HepG2 (cell line): ENCODE results near the gene GAL3ST2. TPM values are rescaled to one million over a fixed set of nuclear protein-coding genes. Genes with fewer than 3 reads are reported as not detected.
A peak's percentile ranks its signal among the peaks of the same experiment; 100 is the strongest.

Source experiments
- ASH2L ChIP-seq: fragments of 300-600, 200-600 bp; sonication (generic); IDR thresholded peaks from 2 replicates; pipeline ENCODE4 v1.7.0; 2017; ENCODE audit warnings: low read depth, mild to moderate bottlenecking, moderate library complexity, mixed read lengths, low read length; ENCODE audit not compliant: insufficient read length
- HMGA1 ChIP-seq: sonication (generic); formaldehyde crosslinking; conservative IDR thresholded peaks from 2 replicates; pipeline ENCODE4 v1.4.0; 2020; ENCODE audit warnings: missing genetic modification reagents
- HNRNPL ChIP-seq: fragments of 200-400 bp; formaldehyde crosslinking; IDR thresholded peaks from 2 replicates; pipeline ENCODE4 v1.6.1; 2017; ENCODE audit warnings: mild to moderate bottlenecking, low read depth, low read length
- JDP2 ChIP-seq: sonication (generic); formaldehyde crosslinking; IDR thresholded peaks from 2 replicates; pipeline ENCODE4 v1.8.1; 2022; ENCODE audit warnings: missing genetic modification reagents, borderline replicate concordance
- MTA3 ChIP-seq: sonication (generic); formaldehyde crosslinking; IDR thresholded peaks from 2 replicates; pipeline ENCODE4 v1.4.0; 2020; ENCODE audit warnings: missing genetic modification reagents
- NFIC ChIP-seq: IDR thresholded peaks from 2 replicates; pipeline ENCODE4 v1.6.1; 2012; ENCODE audit warnings: mild to moderate bottlenecking, low read length, inconsistent platforms
- RBM22 ChIP-seq: fragments of 200-400 bp; formaldehyde crosslinking; optimal IDR thresholded peaks from 2 replicates; pipeline ENCODE3; 2017; ENCODE audit warnings: mild to moderate bottlenecking, low read length, moderate library complexity
- TCF12 ChIP-seq, 2 experiments: fragments of 450-650 bp in 1 of 2; sonication (generic) in 1 of 2; formaldehyde crosslinking in 1 of 2; IDR thresholded peaks; 2 replicates each; pipeline versions ENCODE4 v1.6.1 to v1.8.0; 2017 to 2022; ENCODE audit warnings: antibody characterized with exemption in 1 of 2, mild to moderate bottlenecking in 1 of 2, missing genetic modification reagents in 1 of 2, moderate library complexity in 1 of 2
- TCF7L2 ChIP-seq: IDR thresholded peaks from 2 replicates; pipeline ENCODE4 v1.6.1; 2011; ENCODE audit warnings: mild to moderate bottlenecking, low read depth, low read length, moderate library complexity
- TMF1 ChIP-seq: sonication (generic); formaldehyde crosslinking; IDR thresholded peaks from 2 replicates; pipeline ENCODE4 v1.8.1; 2022; ENCODE audit warnings: low read depth, missing genetic modification reagents
- TRAFD1 ChIP-seq: sonication (generic); formaldehyde crosslinking; IDR thresholded peaks from 2 replicates; pipeline ENCODE4 v1.5.1; 2020; ENCODE audit warnings: missing genetic modification reagents, mild to moderate bottlenecking, borderline replicate concordance
- ZBTB38 ChIP-seq: sonication (generic); formaldehyde crosslinking; IDR thresholded peaks from 2 replicates; pipeline ENCODE4 v1.5.1; 2020; ENCODE audit warnings: mild to moderate bottlenecking, missing genetic modification reagents
- ZC3H13 ChIP-seq: sonication (generic); formaldehyde crosslinking; IDR thresholded peaks from 2 replicates; pipeline ENCODE4 v1.8.1; 2023; ENCODE audit warnings: mild to moderate bottlenecking, missing genetic modification reagents, moderate library complexity
- ZFX ChIP-seq: sonication (generic); formaldehyde crosslinking; IDR thresholded peaks from 2 replicates; pipeline ENCODE4 v1.4.0; 2020; ENCODE audit warnings: mild to moderate bottlenecking, low read depth, missing genetic modification reagents, moderate library complexity
- ZKSCAN5 ChIP-seq: sonication (generic); formaldehyde crosslinking; IDR thresholded peaks from 2 replicates; pipeline ENCODE4 v1.5.1; 2020; ENCODE audit warnings: mild to moderate bottlenecking, missing genetic modification reagents
- ZNF331 ChIP-seq: sonication (generic); formaldehyde crosslinking; IDR thresholded peaks from 2 replicates; pipeline ENCODE4 v1.4.0; 2020; ENCODE audit warnings: missing genetic modification reagents
- ZNF484 ChIP-seq: sonication (generic); formaldehyde crosslinking; IDR thresholded peaks from 2 replicates; pipeline ENCODE4 v1.5.1; 2020; ENCODE audit warnings: mild to moderate bottlenecking, low read depth, missing genetic modification reagents, borderline replicate concordance
- ZNF513 ChIP-seq: sonication (generic); formaldehyde crosslinking; conservative IDR thresholded peaks from 2 replicates; pipeline ENCODE4 v1.5.0; 2020; ENCODE audit warnings: missing genetic modification reagents
- ZNF564 ChIP-seq: sonication (generic); formaldehyde crosslinking; IDR thresholded peaks from 2 replicates; pipeline ENCODE4 v1.8.1; 2023; ENCODE audit warnings: mild to moderate bottlenecking, missing genetic modification reagents
- ZNF569 ChIP-seq: sonication (generic); formaldehyde crosslinking; IDR thresholded peaks from 2 replicates; pipeline ENCODE4 v1.5.0; 2020; ENCODE audit warnings: mild to moderate bottlenecking, missing genetic modification reagents, moderate library complexity, borderline replicate concordance
- ZNF605 ChIP-seq: sonication (generic); formaldehyde crosslinking; IDR thresholded peaks from 2 replicates; pipeline ENCODE4 v1.8.0; 2022; ENCODE audit warnings: mild to moderate bottlenecking, missing genetic modification reagents
- ZNF772 ChIP-seq: sonication (generic); formaldehyde crosslinking; IDR thresholded peaks from 2 replicates; pipeline ENCODE4 v1.5.0; 2020; ENCODE audit warnings: mild to moderate bottlenecking, missing genetic modification reagents
- polyA plus RNA-seq, 8 experiments: library from polyadenylated mRNA; depleted of rRNA in 3 of 8; stranded (reverse) in 7 of 8; unstranded in 1 of 8; fragments of >200 nt; fragmentation: Illumina TruSeq in 4 of 8; extraction: Trizol in 4 of 8; gene quantifications; 2 replicates each; pipeline versions ENCODE4 v1.2.1 to v1.2.3, GENCODE V29; 2011 to 2016; ENCODE audit warnings: low read depth in 4 of 8, missing spikeins in 1 of 8, mixed read lengths in 1 of 8; ENCODE audit not compliant: insufficient read depth in 1 of 8
- total RNA-seq, 5 experiments: library from RNA; depleted of rRNA; stranded (reverse); fragments of >200 nt; fragmentation: Illumina TruSeq; extraction: Trizol; gene quantifications; 2 replicates each; pipeline ENCODE4 v1.2.3, GENCODE V29; 2016; ENCODE audit warnings: low read depth in 1 of 5
- TF ChIP-seq, protein P1 (sequence below): sonication (generic); formaldehyde crosslinking; IDR thresholded peaks from 2 replicates; pipeline ENCODE4 v1.4.0; 2020; ENCODE audit warnings: missing genetic modification reagents, borderline replicate concordance
- TF ChIP-seq, protein P2 (sequence below): sonication (generic); formaldehyde crosslinking; IDR thresholded peaks from 2 replicates; pipeline ENCODE4 v1.4.0; 2020; ENCODE audit warnings: missing genetic modification reagents

Gene GAL3ST2
- total and polyA plus RNA-seq, 2 of the 13 experiments (the other 11 are each of a cell fraction or from before 2014, with no cell fraction given): 0.17 to 0.20 TPM

GRCh38 chr2:241734208-241734466, 42.5 kb upstream of the GAL3ST2 start (continued):
- TF ChIP-seq, protein P1, sequence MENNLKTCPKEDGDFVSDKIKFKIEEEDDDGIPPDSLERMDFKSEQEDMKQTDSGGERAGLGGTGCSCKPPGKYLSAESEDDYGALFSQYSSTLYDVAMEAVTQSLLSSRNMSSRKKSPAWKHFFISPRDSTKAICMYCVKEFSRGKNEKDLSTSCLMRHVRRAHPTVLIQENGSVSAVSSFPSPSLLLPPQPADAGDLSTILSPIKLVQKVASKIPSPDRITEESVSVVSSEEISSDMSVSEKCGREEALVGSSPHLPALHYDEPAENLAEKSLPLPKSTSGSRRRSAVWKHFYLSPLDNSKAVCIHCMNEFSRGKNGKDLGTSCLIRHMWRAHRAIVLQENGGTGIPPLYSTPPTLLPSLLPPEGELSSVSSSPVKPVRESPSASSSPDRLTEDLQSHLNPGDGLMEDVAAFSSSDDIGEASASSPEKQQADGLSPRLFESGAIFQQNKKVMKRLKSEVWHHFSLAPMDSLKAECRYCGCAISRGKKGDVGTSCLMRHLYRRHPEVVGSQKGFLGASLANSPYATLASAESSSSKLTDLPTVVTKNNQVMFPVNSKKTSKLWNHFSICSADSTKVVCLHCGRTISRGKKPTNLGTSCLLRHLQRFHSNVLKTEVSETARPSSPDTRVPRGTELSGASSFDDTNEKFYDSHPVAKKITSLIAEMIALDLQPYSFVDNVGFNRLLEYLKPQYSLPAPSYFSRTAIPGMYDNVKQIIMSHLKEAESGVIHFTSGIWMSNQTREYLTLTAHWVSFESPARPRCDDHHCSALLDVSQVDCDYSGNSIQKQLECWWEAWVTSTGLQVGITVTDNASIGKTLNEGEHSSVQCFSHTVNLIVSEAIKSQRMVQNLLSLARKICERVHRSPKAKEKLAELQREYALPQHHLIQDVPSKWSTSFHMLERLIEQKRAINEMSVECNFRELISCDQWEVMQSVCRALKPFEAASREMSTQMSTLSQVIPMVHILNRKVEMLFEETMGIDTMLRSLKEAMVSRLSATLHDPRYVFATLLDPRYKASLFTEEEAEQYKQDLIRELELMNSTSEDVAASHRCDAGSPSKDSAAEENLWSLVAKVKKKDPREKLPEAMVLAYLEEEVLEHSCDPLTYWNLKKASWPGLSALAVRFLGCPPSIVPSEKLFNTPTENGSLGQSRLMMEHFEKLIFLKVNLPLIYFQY (CRISPR knock-in tag): 0 out of 2 replicates have a peak, but pooled peaks have one; percentile 7
- TF ChIP-seq ASH2L (no peak), ZNF772 (CRISPR knock-in tag) (peak; percentile 17; the same call in 1 of the 2 replicates), ZNF513 (no peak), ZNF331 (CRISPR knock-in tag) (no peak), ZKSCAN5 (no peak), HMGA1 (no peak), MTA3 (no peak), ZNF569 (CRISPR knock-in tag) (no peak), HNRNPL (no peak), ZNF605 (CRISPR knock-in tag) (no peak), ZBTB38 (CRISPR knock-in tag) (0 out of 2 replicates have a peak, but pooled peaks have one; percentile 12), ZC3H13 (CRISPR knock-in tag) (0 out of 2 replicates have a peak, but pooled peaks have one; percentile 23), TCF12 (IDR thresholded peaks at IDR 0.05) (no peak), TCF12 (CRISPR knock-in tag; IDR thresholded peaks at IDR 0.05) (no peak), NFIC (no peak), ZNF564 (CRISPR knock-in tag) (no peak; the same call in 1 of the 2 replicates), TRAFD1 (no peak), ZNF484 (CRISPR knock-in tag) (0 out of 2 replicates have a peak, but pooled peaks have one; percentile 53), TCF7L2 (no peak), JDP2 (no peak), RBM22 (no peak), TMF1 (no peak; the same call in 1 of the 2 replicates), ZFX (CRISPR knock-in tag) (peak; percentile 76)
- TF ChIP-seq, protein P2, sequence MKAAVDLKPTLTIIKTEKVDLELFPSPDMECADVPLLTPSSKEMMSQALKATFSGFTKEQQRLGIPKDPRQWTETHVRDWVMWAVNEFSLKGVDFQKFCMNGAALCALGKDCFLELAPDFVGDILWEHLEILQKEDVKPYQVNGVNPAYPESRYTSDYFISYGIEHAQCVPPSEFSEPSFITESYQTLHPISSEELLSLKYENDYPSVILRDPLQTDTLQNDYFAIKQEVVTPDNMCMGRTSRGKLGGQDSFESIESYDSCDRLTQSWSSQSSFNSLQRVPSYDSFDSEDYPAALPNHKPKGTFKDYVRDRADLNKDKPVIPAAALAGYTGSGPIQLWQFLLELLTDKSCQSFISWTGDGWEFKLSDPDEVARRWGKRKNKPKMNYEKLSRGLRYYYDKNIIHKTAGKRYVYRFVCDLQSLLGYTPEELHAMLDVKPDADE: no peak
